Measurements from ENCODE around the gene NLN.
A peak's percentile ranks its signal among the peaks of the same experiment; 100 is the strongest.
"Not testable (repeated sequence)": the region's sequence is repeated elsewhere in the genome, so short reads cannot be mapped to it uniquely, and the experiment has no call there.

Gene NLN

DNA sequence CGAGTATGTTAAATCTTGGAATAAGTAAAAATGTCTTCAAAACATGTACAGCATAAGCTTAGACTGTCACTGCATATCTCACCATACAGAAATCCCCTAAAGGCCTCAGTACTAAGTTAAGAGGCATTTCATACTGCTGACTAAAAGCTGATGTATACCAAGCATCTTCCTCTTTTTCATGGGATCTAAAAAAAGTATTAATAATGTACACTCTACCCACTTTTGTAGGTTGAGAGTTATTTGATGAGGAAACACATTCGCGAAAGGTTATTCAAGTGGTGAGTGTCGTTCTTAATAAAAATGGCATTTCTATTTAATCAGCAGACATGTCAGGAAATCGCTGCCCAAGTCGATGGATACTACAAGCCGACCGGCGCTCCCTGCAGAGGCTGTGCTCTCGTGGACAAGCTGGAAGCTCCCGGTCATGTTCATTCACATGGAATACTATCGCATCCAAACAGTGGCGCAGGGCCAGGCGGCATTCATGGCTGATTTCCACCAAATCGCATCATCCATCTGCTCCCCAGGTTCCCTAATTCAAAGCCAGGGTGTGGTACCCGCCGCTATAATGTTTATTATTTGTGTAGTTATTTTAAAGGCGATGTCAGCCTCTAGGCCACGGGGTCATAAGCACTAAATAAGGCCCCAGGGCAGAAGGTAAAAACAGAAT, 820 bp upstream of the NLN start:
- no peaks in the 10 kb centered on the region for H3K9me3 Mint-ChIP-seq
- DNase-seq (ENCODE audit: low spot score in 2 of 2) (peak in 1 of 2 donors; percentile 68), ATAC-seq (peak; percentile 58)
- H3K27ac Mint-ChIP-seq: peak overlapping the region; percentile 79
- H3K4me3 Mint-ChIP-seq: peak overlapping the region; percentile 88
- H3K36me3 Mint-ChIP-seq: peaks cover 23% of the 10 kb centered on the region
- peaks cover 19% of the 10 kb centered on the region for H3K4me1 Mint-ChIP-seq

GRCh38 chr5:65722575-65723403, 784 bp downstream of the NLN start:
- peaks cover 23% of the 10 kb centered on the region for H3K36me3 Mint-ChIP-seq
- H3K9me3 Mint-ChIP-seq: no peaks in the 10 kb centered on the region
- H3K27ac Mint-ChIP-seq: peak overlapping the region; percentile 89
- H3K4me3 Mint-ChIP-seq: peak overlapping the region; percentile 88
- H3K4me1 Mint-ChIP-seq: peaks cover 19% of the 10 kb centered on the region
- ATAC-seq (no peak), DNase-seq (ENCODE audit: low spot score in 2 of 2) (no peak)

GRCh38 chr5:65727491-65728156, 5.6 kb downstream of the NLN start:
- Mint-ChIP-seq H3K4me3 (no peak overlapping the region), H3K4me1 (peaks cover 8% of the 10 kb centered on the region), H3K9me3 (no peaks in the 10 kb centered on the region), H3K36me3 (peaks cover 4% of the 10 kb centered on the region), H3K27ac (no peak overlapping the region)
- ATAC-seq (no peak), DNase-seq (ENCODE audit: low spot score in 2 of 2) (no peak)

GRCh38 chr5:65728218-65728617, 6.2 kb downstream of the NLN start:
- ATAC-seq: no peak
- Mint-ChIP-seq H3K36me3 (no peaks in the 10 kb centered on the region), H3K4me1 (peaks cover 2% of the 10 kb centered on the region), H3K9me3 (no peaks in the 10 kb centered on the region), H3K27ac (no peak overlapping the region), H3K4me3 (no peak overlapping the region)
- no peak for DNase-seq (ENCODE audit: low spot score in 2 of 2)

DNA sequence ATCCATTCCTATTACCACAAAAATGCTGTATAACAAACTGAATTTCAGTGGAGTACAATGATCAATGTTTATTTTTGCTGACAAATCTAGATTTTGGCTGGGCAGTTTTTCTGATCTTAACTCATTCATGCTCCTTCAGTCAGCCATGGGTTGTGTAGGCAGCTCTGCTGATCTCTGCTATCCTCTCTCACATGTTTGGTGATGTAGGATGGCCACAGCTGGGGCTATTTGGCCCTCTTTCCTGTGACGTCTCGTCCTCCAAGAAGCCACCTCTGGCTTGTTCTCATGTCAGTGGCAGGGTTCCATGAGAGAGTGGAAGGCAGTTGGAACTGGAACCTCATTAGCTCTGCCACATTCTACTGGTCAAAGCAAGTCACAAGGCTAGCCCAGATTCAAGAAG, 8.9 kb downstream of the NLN start:
- peaks cover 9% of the 10 kb centered on the region for H3K4me1 Mint-ChIP-seq
- H3K27ac Mint-ChIP-seq: no peak overlapping the region
- H3K4me3 Mint-ChIP-seq: no peak overlapping the region
- no peaks in the 10 kb centered on the region for H3K9me3 Mint-ChIP-seq
- no peaks in the 10 kb centered on the region for H3K36me3 Mint-ChIP-seq
- no peak for DNase-seq (ENCODE audit: low spot score in 2 of 2)
- no peak for ATAC-seq

GRCh38 chr5:65732046-65732445, 10.0 kb downstream of the NLN start:
- not testable (repeated sequence) for H3K4me1 Mint-ChIP-seq; H3K27ac Mint-ChIP-seq; ATAC-seq; H3K36me3 Mint-ChIP-seq; H3K4me3 Mint-ChIP-seq; H3K9me3 Mint-ChIP-seq; DNase-seq (ENCODE audit: low spot score in 2 of 2)

- not testable (repeated sequence) for H3K9me3 Mint-ChIP-seq; DNase-seq (ENCODE audit: low spot score in 2 of 2); H3K27ac Mint-ChIP-seq; H3K4me3 Mint-ChIP-seq; ATAC-seq; H3K36me3 Mint-ChIP-seq; H3K4me1 Mint-ChIP-seq
Observed at GRCh38 chr5:65734196-65734775, 12.3 kb downstream of the NLN start.

- Mint-ChIP-seq H3K4me1 (peaks cover 9% of the 10 kb centered on the region), H3K9me3 (no peaks in the 10 kb centered on the region), H3K27ac (no peak overlapping the region), H3K4me3 (no peak overlapping the region), H3K36me3 (no peaks in the 10 kb centered on the region)
- no peak for ATAC-seq
- DNase-seq (ENCODE audit: low spot score in 2 of 2): no peak
Observed at GRCh38 chr5:65734921-65735320, 12.9 kb downstream of the NLN start.

DNA sequence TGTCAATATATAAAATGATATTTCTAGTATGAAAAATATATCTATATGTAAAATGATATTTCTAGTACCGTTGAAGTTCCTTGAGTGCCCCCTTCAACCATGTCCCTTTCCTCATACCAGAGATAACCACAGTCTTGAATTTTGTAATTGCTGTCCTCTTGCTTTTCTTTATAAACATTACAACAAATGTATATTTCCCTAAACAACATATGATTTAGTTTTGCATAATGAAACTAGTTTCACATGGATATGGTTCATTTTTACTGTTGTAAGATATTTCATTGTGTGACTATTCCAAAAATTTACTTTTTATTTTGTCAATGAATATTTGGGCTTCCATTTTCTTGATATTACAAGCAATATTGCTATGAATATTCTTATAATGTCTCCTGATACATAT, 14.0 kb downstream of the NLN start:
- ATAC-seq: no peak
- H3K4me1 Mint-ChIP-seq: peaks cover 9% of the 10 kb centered on the region
- no peaks in the 10 kb centered on the region for H3K9me3 Mint-ChIP-seq
- DNase-seq (ENCODE audit: low spot score in 2 of 2): no peak
- no peak overlapping the region for H3K4me3 Mint-ChIP-seq
- H3K36me3 Mint-ChIP-seq: no peaks in the 10 kb centered on the region
- H3K27ac Mint-ChIP-seq: no peak overlapping the region

- H3K4me3 Mint-ChIP-seq: no peak overlapping the region
- H3K27ac Mint-ChIP-seq: no peak overlapping the region
- ATAC-seq (no peak), DNase-seq (ENCODE audit: low spot score in 2 of 2) (no peak)
- no peaks in the 10 kb centered on the region for H3K9me3 Mint-ChIP-seq
- H3K36me3 Mint-ChIP-seq: no peaks in the 10 kb centered on the region
- H3K4me1 Mint-ChIP-seq: peaks cover 9% of the 10 kb centered on the region
Observed at GRCh38 chr5:65737842-65738241, 15.8 kb downstream of the NLN start.

GRCh38 chr5:65738305-65738704, 16.3 kb downstream of the NLN start:
- DNase-seq (ENCODE audit: low spot score in 2 of 2) (no peak), ATAC-seq (no peak)
- H3K36me3 Mint-ChIP-seq: no peaks in the 10 kb centered on the region
- no peak overlapping the region for H3K27ac Mint-ChIP-seq
- H3K4me3 Mint-ChIP-seq: no peak overlapping the region
- H3K4me1 Mint-ChIP-seq: peaks cover 9% of the 10 kb centered on the region
- no peaks in the 10 kb centered on the region for H3K9me3 Mint-ChIP-seq

DNA sequence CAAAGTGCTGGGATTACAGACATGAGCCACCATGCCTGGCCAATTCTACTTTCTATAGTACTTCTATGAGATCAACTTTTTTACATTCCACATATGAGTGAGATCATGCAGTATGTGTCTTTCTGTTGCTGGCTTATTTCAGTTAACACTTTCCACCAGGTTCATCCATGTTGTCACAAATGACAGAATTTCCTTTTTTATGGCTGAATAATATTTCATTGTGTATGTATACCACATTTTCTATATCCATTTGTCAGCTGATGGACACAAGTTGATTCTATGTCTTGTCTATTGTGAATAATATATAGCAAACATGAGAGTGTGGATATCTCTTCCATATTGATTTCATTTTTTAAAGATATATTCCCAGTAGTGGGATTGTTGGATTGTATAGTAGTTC, 17.2 kb downstream of the NLN start:
- no peaks in the 10 kb centered on the region for H3K36me3 Mint-ChIP-seq
- H3K4me1 Mint-ChIP-seq: peaks cover 9% of the 10 kb centered on the region
- H3K27ac Mint-ChIP-seq: no peak overlapping the region
- ATAC-seq (no peak), DNase-seq (ENCODE audit: low spot score in 2 of 2) (no peak)
- no peaks in the 10 kb centered on the region for H3K9me3 Mint-ChIP-seq
- H3K4me3 Mint-ChIP-seq: no peak overlapping the region

GRCh38 chr5:65742565-65743231, 20.7 kb downstream of the NLN start:
- DNase-seq (ENCODE audit: low spot score in 2 of 2): no peak

GRCh38 chr5:65749221-65749844, 27.3 kb downstream of the NLN start:
- Mint-ChIP-seq H3K27ac (no peak overlapping the region), H3K36me3 (no peaks in the 10 kb centered on the region), H3K9me3 (no peaks in the 10 kb centered on the region), H3K4me1 (no peaks in the 10 kb centered on the region), H3K4me3 (no peak overlapping the region)
- DNase-seq (ENCODE audit: low spot score in 2 of 2): no peak
- no peak for ATAC-seq

More at GRCh38 chr5:65742565-65743231, 20.7 kb downstream of the NLN start:
- H3K4me1 Mint-ChIP-seq: no peaks in the 10 kb centered on the region
- peak; percentile 95 for ATAC-seq
- no peaks in the 10 kb centered on the region for H3K9me3 Mint-ChIP-seq
- H3K36me3 Mint-ChIP-seq: no peaks in the 10 kb centered on the region
- no peak overlapping the region for H3K4me3 Mint-ChIP-seq
- no peak overlapping the region for H3K27ac Mint-ChIP-seq

- DNase-seq (ENCODE audit: low spot score in 2 of 2) (no peak), ATAC-seq (no peak)
- no peak overlapping the region for H3K27ac Mint-ChIP-seq
- no peaks in the 10 kb centered on the region for H3K4me1 Mint-ChIP-seq
- H3K4me3 Mint-ChIP-seq: no peak overlapping the region
- no peaks in the 10 kb centered on the region for H3K36me3 Mint-ChIP-seq
- H3K9me3 Mint-ChIP-seq: no peaks in the 10 kb centered on the region
Observed at GRCh38 chr5:65749956-65750355, 28.0 kb downstream of the NLN start.

All from stimulated activated effector memory CD8-positive, alpha-beta T cell treated with anti-CD3 and anti-CD28 coated beads, Interleukin-12 subunit alpha, Interleukin-12 subunit beta, amount 100 ng/mL, for 72 hours (primary cell).